Activated CD4-positive, alpha-beta T cell treated with anti-CD3 and anti-CD28 coated beads, Interleukin-2, amount 50 U/mL, for 1 hour (primary cell): Measurements from ENCODE around the gene PTRH2.
"Not testable (repeated sequence)": the region's sequence is repeated elsewhere in the genome, so short reads cannot be mapped to it uniquely, and the experiment has no call there.

Experiments used
- DNase-seq: peaks from one replicate; pipeline ENCODE4 v3.0.0-alpha.2; 2020

The PTRH2 gene

DNA sequence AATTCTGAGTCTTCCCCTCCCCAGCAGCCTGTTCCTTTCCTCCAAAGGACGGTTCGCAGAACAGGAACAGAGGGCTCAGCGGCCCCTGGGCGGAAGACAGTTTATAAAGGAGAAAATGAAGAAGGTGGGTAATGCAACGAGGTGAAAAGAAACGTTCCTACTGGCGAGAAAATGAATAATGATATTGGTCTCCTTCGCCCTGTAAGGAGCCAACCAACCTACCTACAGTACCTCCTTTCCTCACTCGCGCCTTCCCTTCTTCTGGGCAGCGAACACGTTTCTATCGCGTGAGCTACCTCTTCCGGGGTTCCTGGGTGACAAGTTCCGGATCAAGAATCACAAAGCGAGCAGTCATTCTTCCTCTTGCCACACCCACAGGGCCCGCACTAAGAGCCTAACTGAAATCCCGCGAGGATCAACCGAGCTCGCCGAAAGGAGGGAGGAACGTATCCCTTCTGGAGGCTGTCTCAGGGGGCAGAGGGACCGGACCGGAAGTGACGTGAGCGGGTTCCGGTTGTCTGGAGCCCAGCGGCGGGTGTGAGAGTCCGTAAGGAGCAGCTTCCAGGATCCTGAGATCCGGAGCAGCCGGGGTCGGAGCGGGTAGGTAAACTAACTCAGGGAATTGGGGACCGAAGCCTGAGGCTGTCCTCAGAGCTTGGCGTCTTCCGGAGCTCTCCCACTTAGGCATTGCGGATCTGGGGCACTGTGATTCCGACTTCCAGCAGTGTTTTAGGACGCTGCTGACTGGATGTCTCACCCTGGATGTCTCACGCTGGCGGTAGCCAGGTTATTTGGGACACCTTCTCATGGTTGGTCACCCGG lies at the start of gene PTRH2, which contains the start of gene VMP1:
Gene PTRH2 (minus strand): TSS at position 282 of the 822 bp plus-strand sequence. CDS start 9,452 bp downstream, outside the sequence.
Gene VMP1 (plus strand): TSS at position 506 of the 822 bp plus-strand sequence. CDS start 23,793 bp downstream, outside the sequence.
- DNase-seq = peak; percentile 83

DNA sequence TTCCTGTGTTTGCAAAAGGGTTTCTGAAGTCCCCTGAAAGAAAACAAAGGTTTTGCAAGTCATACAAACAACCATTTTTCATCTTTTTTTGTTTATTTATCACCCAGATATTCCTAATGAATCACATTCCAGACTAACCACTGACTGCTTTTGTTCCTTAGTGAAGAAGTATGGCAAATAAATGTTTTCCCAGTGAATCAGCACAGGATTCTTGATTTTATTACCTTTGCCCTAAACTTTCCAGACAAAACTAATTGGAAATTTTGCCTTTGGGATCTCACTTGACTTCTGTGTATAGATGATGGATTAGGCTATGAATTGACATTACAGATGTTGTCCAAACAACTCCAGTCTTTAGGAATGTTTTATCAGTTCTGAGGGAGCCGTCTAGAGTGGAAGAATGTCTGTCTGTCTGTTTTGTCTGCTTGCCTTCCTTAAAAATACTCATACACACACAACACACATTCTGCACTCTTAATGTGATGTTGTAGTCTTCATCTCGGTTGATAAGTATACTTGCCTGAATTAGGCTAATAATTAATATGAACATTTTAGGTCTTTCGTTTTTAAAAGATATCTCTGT lies 49.1 kb upstream of the PTRH2 start:
- DNase-seq = no peak

DNA sequence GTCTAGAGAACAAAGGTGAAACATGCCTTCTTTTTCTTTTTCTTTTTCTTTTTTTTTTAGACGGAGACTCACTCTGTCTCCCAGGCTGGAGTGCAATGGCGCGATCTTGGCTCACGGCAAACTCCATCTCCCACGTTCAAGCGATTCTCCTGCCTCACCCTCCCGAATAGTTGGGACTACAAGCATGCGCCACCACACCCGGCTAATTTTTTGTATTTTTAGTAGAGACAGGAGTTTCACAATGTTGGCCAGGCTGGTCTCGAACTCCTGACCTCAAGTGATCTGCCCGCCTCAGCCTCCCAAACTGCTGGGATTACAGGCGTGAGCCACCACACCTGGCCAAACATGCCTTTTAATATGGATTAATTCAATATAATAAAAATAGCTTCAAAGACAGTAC lies 47.8 kb upstream of the PTRH2 start:
- not testable (repeated sequence) for DNase-seq

DNA sequence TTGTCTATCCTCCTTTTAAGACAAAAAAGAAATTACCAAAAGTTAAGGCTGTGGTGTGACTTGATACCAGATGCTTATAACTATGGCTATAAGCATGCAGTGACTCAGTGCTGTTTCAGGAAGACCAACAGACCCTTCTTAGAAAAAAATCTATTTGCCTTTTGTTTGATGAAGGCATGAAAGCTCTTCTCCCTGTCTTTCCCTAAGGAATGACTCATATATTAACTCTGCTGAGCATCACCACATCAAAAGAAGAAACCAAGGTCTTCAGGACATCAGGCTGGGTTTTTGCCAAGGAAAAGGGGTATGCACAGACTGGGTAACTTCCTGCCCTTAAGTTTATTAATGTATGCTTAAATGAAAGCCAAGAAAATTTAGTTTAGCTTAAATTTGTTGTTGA lies 47.3 kb upstream of the PTRH2 start:
- DNase-seq = no peak

DNA sequence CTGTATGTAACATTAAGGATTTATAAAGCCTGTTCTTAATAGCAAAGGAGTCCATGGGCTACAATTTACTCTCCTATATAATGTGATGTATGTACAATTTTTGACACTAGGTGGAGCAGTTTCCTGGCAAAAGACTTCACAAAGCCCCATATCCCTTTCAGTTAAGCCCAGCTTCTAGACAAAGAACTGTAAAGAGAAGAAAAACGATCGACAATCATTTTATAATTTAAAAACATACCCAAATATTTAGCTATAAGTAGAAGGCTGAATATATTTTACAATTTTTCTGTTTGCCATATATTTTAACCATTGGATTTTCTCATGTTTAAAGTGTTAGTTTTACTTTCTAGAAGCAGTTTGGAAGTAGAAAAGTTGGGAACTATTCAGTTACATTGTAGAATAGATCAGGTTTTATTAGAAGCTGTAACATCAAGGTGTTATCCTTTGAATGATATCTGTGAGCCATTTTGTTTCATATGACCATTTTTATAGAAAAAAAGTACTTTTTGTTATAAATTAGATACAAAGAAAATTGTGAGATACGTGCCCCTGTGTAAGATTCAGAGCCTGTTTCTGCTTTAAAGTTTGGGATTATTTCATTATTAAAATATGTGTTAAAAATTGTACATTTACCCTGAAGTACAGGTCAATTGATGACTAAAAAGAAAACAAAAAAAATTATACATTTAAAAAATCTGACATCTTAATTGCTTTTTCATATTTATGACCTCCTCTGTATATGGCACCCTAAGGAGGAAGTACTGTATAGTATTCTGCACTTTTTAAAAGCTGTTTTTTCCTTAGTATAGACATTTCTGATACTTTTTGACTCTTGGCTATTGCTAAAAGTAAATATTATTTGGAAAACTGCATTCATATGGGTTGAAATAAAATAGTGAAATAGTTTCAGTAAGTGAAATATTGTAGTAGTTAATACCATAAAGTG lies 46.6 kb upstream of the PTRH2 start:
- DNase-seq = no peak

DNA sequence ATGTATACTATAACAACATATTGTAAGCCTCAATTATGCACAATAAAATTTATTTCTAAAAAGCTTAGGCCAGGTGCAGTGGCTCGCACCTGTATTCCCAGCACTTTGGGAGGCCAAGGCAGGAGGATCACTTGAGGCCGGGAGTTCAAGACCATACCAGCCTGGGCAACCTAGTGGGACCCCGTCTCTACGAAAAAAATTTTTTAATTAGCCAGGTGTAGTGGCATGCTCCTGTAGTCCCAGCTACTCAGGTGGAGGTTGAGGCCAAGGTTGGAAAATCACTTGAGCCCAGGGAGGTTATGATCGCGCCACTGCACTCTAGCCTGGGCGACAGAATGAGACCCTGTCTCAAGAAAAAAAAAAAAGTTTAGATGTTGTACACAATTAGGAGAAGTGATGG lies 45.7 kb upstream of the PTRH2 start:
- DNase-seq = no peak

DNA sequence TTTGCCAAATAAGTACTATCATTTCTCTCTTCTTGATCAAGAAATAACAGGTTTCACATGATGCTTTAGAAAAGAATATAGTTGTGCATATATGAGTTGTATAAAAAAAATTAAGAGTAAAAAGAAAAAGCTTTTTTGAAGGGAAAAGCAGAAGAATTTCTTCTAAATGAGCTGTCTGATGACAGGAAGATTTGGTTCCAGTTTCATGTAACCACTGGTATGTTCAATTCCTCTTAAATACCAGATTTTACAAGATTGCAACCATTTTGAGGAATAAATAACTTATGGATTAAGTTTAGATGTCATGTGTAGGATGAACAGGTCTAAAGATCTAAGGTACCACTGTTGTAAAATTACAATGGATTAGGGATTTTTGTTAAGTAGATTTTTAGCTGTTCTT lies 45.2 kb upstream of the PTRH2 start:
- DNase-seq = no peak

DNA sequence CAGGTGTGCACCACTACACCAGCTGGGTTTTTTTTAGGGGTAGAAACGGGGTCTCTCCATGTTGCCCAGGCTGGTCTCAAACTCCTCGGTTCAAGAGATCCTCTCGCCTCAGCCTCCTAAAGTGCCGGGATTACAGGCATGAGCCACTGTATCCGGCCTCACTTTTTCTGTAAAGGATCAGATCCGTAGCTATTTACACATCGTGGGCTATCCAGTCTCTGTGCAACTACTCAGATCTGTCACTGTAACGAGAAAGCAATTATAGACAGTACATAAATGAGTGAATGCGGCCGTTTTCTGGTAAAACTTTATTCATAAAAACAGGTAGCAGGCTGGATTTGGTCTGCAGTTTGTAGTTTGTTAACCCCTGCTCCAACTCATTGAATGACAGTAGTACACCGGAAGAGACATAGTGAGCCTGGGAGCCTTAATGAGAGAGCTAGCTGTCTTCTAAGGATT lies 44.8 kb upstream of the PTRH2 start:
- no peak for DNase-seq

DNA sequence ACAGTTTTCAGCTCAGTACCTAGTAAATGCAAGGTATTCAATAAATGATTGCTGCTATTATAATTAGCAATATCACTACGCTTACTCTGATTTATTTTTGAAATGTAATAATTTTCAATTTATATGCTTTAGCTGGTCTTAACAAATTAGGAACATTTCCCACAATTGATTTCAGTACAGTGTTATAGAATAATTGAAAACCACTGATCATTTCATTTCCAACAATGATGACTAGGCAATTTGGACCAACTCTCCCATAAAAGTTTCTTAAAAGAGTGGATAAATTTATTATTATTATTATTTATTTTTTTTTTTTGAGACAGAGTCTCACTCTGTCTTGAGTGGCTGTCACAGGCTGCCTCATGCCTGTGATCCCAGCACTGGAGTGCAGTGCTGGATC lies 41.4 kb upstream of the PTRH2 start:
- no peak for DNase-seq

DNA sequence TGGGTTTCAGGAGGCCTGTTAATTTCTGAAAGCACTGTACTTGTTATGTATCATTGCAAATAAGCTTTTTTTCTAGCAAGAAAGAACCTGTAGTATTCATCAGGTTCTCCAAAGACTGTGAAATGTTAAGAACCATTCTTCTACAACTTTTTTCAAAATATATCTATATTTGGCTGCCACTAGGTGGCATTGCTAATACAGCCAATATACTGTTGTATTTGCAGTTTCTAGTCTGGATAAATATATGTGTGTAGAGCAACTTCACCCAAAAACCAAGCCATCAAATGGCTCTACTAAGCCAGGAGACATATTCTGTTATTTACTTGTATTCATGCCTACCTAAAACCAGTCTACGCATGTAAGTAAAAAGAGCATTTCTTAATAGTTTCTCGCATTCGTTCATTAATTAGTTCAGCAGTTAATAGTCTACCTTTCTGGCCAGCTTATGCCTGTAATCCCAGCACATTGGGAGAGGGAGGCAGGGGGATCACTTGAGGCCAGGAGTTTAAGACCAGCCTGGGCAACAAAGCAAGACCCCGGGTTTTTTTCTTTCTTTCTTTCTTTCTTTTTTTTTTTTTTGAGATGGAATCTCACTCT lies 39.7 kb upstream of the PTRH2 start:
- DNase-seq = no peak

DNA sequence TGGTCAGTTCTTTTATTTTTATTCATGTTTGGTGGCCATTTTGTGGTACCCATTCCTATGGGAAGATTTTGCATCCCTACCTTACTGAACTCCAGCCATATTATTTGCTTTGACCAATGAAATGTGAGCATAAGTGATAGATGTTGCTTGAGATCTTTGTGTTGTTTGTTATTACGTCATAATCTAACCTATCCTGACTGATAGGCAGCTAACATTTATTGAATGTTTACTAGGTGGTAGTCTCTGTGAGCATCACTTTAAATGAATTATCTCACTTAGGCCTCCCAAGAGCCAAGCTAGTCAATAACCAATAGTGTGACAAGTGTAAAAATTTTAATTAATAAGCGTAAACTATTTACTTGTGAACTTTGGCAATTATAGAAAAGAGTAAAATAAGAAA lies 37.8 kb upstream of the PTRH2 start:
- DNase-seq = no peak

DNA sequence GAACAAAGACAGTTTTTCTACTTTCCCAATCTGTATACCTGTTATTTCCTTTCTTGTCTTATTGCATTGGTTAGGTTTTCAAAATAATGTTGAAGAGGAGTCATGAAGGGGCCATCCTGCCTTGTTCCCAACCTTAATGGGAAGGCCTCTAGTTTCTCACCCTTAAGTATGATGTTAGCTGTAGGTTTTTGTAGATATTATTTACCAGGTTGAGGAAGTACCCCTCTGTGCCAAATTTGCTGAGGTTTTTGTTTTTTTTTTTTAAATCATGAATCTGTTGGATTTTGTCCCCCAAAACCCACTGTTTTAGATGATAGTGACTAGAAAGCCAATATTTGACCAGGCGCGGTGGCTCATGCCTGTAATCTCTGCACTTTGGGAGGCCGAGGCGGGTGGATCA lies 36.6 kb upstream of the PTRH2 start:
- DNase-seq = no peak

DNA sequence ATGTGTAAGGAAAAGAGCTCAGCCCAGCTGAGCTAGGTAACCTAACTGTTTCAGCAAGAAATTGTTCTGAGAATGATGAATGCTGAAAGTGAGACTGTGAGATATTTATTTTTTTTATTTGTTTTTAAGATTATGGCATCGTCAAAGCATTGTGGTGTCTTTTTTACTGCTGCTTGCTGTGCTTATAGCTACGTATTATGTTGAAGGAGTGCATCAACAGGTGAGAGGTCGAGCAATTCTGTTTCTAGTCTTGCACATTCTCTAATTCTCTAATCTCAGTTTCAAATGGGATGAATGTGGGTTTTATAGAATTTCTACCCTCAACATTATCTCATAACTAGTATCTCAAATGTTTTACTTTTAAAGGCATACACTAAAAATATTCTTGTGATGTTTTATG lies 30.1 kb upstream of the PTRH2 start:
- no peak for DNase-seq

DNA sequence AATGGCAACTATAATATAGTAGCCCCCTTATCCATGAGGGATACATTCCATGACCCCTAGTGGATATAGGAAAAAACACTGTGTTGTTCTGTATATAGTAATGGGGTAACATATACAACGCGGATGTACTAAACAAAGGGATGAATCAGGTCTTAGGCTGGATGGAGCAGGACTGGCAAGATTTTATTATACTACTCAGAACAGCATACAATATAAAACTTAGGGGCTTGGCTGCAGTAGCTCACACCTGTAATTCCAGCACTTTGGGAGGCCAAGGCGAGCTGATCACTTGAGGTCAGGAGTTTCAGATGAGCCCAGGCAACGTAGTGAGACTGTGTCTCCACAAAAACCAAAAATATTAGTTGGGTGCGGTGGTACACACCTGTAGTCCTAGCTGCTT lies 27.0 kb upstream of the PTRH2 start:
- no peak for DNase-seq

DNA sequence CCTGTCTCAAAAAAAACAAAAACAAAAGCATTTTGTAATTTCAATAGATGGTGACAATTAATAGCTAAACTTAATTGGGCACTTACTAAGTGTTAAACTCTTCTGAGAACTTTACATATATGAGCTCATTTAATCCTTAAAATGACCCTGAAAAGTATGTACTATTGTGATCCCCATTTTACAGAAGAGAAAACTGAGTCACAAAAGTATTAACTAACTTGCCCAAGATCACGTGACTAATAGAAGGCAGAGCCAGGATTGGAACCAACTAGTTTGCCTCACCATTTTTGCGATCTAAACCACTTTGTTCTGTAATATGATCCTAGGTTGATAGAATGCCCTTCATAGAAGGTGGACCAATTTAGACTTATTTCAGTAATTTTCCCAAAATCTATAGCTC lies 26.5 kb upstream of the PTRH2 start:
- no peak for DNase-seq

DNA sequence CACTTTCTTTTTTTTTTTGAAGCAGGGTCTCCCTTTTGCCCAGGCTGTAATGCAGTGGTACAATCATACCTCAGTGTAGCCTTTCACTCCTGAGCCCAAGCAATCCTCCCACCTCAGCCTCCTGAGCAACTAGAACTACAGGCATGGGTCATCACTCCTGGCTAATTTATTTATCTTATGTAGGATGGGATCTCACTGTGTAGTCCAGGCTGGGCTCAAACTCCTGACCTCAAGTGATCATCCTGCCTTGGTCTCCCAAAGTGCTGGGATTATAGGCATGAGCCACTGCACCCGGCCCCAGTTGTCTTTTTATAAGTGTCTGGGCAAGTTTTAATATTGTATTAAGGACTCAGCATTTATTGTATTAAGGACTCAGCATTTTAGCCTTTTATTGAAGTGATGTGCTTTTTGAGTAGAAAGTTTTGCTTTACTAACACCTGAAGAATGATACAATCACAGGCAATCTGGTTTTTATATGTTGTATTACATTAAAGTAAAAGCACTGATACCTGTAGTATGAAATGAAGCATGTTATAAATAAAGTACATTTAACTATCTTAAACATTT lies 23.1 kb upstream of the PTRH2 start:
- no peak for DNase-seq

DNA sequence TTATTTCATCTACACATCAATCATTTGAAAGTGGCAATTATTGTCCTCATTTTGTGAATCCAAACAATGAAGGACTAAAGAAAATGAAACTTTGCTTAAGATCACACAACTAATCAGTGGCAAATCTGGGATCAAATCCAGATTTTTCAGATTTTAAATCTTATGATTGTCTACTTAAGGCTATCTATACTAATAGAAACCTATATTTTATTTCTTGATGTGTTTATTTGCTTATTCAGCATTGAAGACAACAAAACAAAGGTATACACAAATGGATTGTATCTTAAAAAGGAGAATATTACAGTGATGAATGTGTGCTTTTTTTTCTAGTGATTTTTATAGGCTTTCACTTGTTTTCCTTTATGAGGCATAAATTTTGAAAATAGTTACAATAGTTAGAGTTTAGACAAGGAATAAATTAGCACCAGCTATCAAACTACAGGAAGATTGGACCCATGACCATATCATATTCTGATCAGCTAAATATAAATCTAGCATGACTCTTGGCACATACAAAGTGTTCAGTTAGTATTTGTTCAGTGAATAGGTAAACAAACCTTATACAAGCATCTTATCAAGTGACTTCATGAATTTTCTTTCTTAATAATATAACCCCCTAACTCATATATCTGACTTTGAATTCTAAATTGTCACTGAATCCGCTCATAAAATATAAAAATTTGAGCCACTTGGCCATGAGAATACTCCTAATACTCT lies 20.7 kb upstream of the PTRH2 start:
- DNase-seq = no peak

DNA sequence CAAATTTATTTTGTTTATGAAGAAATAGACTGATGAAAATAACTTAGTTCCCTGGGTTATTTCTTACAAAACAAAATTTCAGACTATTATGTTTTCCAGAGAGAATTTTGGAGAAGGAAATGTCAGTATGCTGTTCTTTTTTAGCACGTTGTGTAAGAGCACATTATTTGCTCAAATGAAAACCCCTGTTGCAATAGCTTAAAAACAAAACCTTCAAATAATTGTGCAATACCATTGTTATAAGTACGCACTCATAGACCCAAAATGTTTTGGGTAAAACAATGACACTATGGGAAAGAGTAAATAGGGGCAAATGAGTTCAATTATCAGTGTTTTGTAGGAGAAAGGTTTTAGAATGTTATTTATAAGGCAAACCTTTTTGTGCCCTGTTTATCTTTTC lies 18.5 kb upstream of the PTRH2 start:
- DNase-seq = no peak

DNA sequence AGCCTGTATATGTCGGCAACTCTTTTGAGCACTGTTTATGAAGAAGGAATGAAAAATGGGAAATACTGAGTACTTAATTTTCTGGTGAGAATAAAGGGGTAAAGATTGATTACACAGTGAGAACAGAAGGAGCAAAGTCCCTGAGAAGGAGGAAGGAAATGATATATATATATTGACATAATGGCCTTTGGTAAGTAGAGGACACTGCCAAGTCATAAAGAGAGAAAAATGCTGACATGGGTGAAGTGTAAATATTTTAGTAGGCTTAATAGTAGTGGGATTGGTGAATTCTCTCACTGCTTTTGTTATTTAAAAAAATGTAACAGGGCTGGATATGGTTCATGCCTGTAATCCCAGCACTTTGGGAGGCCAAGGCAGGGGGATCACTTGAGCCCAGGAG lies 16.4 kb upstream of the PTRH2 start:
- DNase-seq = no peak

DNA sequence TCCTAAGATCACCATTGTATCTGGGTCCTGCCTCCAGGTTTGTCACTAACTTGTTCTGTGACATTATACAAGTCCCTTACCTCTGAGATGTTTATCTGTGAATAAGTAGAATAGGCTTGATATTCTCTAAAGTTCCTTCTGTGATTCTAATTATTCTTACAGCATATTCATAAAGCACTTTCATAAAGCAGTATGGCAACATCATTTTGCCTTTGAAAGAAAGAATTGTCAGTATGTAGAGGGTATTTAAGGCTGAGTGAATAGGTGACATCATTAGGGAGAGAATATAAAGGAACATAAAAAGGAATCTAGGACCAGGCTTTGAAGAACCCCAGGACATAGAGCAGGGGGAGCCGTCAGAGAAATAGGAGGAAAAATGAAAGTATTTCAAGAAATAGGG lies 15.8 kb upstream of the PTRH2 start:
- DNase-seq = no peak

DNA sequence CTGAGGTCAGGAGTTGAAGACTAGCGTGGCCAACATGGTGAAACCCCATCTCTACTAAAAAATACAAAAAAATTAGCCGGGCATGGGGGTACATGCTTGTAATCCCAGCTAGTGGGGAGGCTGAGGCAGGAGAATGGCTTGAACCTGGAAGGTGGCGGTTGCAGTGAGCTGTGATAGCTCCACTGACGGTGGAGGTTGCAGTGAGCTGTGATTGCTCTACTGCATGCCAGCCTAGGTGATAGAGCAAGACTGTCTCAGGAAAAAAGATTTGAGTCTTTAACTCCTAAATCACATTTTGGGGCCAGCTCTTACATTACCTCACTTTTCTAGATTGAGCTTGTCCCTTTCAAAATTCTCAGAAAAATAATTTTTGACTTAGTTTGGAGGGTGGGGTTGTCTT lies 15.4 kb upstream of the PTRH2 start:
- no peak for DNase-seq

DNA sequence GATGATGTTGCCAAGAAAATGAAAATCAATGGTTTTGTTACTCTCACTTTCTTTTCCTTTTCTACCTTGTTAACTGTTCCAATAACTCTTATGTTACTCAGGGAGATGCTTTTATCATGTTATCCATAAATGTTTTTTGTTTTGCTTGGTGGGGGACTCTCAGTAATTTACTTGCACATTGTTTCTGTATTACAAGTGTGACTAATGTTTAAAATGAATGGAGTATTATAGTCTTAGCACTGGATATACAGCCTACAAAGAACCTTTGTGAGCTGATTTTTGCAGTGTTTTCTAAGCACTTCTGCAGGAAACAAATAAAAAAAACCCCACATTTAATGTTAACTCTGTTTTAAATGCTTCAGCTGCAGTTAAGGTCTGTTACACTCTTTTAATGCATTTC lies 12.3 kb upstream of the PTRH2 start:
- no peak for DNase-seq
